ENCODE results near the gene RFC1.

GRCh38 chr4:39365830-39366771 lies at the start of gene RFC1:
- TF ChIP-seq CTCF (IDR thresholded peaks at IDR 0.05; ENCODE audit: low read depth, low read length) (no peak), POLR2A (IDR thresholded peaks at IDR 0.05; ENCODE audit: extremely low read depth, insufficient read length) (peak; percentile 82)
